BLaER1 (cell line): ENCODE results near the gene RFTN1.

Experiments used
- H3K27ac ChIP-seq: shearing (Covaris generic); formaldehyde crosslinking; 2 replicates; pipeline ENCODE4 v1.8.1; 2022
- H3K27me3 ChIP-seq: shearing (Covaris generic); formaldehyde crosslinking; 2 replicates; pipeline ENCODE4 v1.8.1; 2022
- H3K36me3 ChIP-seq: shearing (Covaris generic); formaldehyde crosslinking; 2 replicates; pipeline ENCODE4 v1.8.1; 2022
- H3K4me1 ChIP-seq: shearing (Covaris generic); formaldehyde crosslinking; 2 replicates; pipeline ENCODE4 v1.8.1; 2022
- H3K4me2 ChIP-seq: shearing (Covaris generic); formaldehyde crosslinking; 2 replicates; pipeline ENCODE4 v1.8.1; 2022
- H3K4me3 ChIP-seq: shearing (Covaris generic); formaldehyde crosslinking; 2 replicates; pipeline ENCODE4 v1.8.1; 2022
- H3K9ac ChIP-seq: shearing (Covaris generic); formaldehyde crosslinking; 2 replicates; pipeline ENCODE4 v1.8.1; 2022
- H3K9me3 ChIP-seq: shearing (Covaris generic); formaldehyde crosslinking; 2 replicates; pipeline ENCODE4 v1.8.1; 2022
- H4K20me1 ChIP-seq: shearing (Covaris generic); formaldehyde crosslinking; 2 replicates; pipeline ENCODE4 v1.8.1; 2022
- Cebpa-rat ChIP-seq: shearing (Covaris generic); IDR thresholded peaks from 2 replicates; pipeline ENCODE4 v1.8.1; 2022

Gene RFTN1

DNA sequence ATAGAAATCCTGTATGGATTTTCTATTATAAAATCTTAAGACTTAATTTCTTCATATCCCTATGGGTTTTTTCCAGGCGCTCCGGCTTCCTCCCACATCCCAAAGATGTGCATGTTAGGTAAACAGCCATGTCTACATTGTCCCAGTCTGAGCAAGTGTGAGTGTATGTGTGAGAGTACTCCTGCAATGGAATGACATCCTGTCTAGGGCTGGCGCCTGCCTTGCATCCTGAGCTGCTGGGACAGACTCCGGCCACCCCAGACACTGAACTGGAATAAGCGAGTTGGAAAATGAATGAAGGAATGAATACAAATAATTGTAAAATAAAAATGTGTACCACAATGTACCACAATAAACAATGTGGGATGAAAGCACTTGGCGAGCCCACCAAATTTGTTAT lies 69.2 kb downstream of the RFTN1 start:
- Histone ChIP-seq H3K4me1 (peaks cover 14% of the 10 kb centered on the region), H3K36me3 (peaks cover 48% of the 10 kb centered on the region), H4K20me1 (peaks cover 86% of the 10 kb centered on the region), H3K27ac (no peak overlapping the region), H3K27me3 (no peaks in the 10 kb centered on the region), H3K4me3 (no peak overlapping the region), H3K9ac (no peak overlapping the region), H3K4me2 (no peak overlapping the region), H3K9me3 (no peaks in the 10 kb centered on the region)
- no peak for TF ChIP-seq Cebpa-rat

DNA sequence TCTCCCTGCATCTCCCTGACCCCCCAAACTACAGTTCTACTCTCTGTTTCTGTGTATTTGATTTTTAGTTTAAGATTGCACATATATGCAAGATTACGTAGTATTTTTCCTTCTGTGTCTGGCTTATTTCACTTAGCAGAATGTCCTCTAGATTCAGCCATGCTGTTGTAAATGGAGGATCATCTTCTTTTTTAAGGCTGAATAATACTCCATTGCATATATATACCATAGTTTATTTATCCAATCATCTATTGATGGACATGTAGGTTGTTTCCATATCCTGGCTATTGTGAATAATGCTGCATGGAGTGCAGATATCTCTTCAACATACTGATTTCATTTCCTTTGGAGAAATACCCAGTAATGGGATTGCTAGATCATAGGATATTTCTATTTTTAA lies 70.8 kb downstream of the RFTN1 start:
- H3K4me2 ChIP-seq = no peak overlapping the region

DNA sequence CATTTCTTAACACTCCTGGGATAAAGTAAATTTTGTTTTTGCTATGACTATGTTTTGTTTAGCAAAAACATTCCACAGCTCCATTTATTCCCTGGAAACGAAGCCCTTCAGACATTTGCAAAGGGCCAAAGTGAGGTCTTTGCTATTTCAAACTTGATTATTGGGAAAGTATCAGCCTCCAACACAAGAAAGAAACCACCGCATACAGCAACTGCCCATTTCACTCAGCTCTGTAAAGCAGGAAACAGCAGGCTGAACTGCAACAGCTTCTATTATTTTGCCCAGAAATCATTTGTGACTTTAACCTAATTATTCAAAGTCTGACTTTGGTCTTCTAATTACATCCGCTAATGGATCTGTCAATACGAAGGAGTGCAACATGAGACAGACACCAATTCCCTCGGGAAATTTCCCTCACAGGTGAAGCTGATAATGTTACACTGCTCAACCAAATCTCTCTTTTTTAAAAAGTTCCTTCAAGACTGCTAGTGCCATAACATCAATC lies 72.1 kb downstream of the RFTN1 start:
- Histone ChIP-seq H3K9me3 (no peaks in the 10 kb centered on the region), H3K36me3 (peaks cover 34% of the 10 kb centered on the region), H3K4me3 (no peak overlapping the region), H3K27me3 (no peaks in the 10 kb centered on the region), H4K20me1 (peaks cover 83% of the 10 kb centered on the region), H3K27ac (no peak overlapping the region), H3K9ac (no peak overlapping the region), H3K4me2 (no peak overlapping the region), H3K4me1 (peaks cover 14% of the 10 kb centered on the region)
- TF ChIP-seq Cebpa-rat = no peak

More for the DNA sequence above, 70.8 kb downstream of the RFTN1 start:
- TF ChIP-seq Cebpa-rat = no peak
- Histone ChIP-seq H3K36me3 (peaks cover 37% of the 10 kb centered on the region), H3K4me3 (no peak overlapping the region), H3K27me3 (no peaks in the 10 kb centered on the region), H4K20me1 (peaks cover 86% of the 10 kb centered on the region), H3K9ac (no peak overlapping the region), H3K9me3 (no peaks in the 10 kb centered on the region), H3K27ac (no peak overlapping the region), H3K4me1 (peaks cover 14% of the 10 kb centered on the region)

DNA sequence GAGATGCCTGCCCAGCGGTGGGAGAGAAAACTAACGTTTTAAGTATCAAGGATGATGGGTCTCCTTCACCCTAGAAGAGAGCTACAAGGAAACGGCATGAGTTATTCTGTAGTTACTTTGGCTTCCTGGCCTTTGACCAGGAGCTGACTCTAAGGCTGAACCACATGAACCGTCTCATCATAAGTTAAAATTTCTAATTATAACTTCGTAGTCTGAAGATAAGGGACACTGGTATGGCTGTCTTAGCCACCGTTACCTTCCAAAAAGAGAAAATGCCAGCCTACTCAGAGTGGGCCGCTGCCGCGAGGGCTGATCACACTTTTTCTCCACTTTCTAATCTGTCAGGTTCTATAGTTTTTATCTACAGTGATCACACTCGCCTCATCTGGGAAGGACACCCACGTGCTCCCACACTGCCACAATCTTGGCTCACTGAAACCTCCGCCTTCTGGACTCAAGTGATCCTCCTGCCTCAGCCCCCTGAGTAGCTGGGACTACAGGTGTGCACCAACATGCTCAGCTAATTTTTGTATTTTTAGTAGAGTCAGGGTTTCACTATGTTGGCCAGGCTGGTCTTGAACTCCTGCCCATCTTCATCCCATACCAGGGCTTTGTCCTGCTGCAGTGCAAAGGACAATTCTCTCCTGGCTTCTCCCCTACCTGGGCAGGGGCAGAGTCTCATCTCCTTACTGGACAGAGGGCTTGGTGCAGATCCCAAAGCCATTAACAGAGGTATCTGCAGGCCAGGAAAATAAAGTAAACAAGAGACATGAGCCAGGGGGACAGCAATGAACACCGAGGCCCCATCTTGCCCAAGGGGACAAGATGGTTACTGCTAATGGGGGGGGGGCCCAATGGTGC lies 73.4 kb downstream of the RFTN1 start:
- no peak overlapping the region for H3K9ac ChIP-seq
- peak overlapping the region; percentile 16 for H3K4me2 ChIP-seq
- peaks cover 19% of the 10 kb centered on the region for H3K4me1 ChIP-seq
- no peak for TF ChIP-seq Cebpa-rat
- peaks cover 26% of the 10 kb centered on the region for H3K36me3 ChIP-seq
- no peaks in the 10 kb centered on the region for H3K9me3 ChIP-seq
- H3K27ac ChIP-seq = no peak overlapping the region
- no peak overlapping the region for H3K4me3 ChIP-seq
- H4K20me1 ChIP-seq = peaks cover 79% of the 10 kb centered on the region
- no peaks in the 10 kb centered on the region for H3K27me3 ChIP-seq

DNA sequence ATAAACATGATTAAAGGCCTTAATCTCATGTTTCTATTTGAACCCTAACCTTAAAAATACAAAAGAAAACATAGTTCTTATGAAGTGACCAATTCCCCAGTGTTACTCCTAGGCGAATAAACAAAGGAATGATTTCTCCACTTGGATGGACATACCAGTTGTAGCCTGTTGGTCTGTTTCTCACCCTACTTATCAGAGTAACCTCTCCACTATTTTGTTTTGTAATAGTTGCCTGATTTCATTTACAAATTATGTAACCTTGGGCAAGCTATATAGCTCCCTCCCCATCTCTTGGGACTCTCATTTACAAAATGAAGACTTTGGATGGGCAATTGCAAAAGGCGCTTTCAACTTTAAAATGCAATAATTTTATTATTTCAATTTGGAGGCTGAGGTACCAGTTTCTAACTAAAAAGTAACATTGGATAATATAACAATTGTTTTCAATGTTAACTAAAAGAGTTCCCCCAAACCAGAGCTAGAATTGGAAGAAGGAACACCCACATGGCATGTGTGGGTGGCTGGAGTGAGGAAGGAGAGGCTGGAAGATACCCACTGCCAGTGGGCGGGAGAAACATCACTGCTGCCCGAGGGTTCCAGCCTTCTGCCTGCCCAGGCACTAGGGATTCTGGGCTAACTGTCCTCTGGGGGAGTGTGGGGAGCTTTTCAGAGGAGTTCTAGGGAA lies 74.2 kb downstream of the RFTN1 start:
- H3K4me2 ChIP-seq = peak overlapping the region; percentile 16; the same call in 1 of the 2 replicates

DNA sequence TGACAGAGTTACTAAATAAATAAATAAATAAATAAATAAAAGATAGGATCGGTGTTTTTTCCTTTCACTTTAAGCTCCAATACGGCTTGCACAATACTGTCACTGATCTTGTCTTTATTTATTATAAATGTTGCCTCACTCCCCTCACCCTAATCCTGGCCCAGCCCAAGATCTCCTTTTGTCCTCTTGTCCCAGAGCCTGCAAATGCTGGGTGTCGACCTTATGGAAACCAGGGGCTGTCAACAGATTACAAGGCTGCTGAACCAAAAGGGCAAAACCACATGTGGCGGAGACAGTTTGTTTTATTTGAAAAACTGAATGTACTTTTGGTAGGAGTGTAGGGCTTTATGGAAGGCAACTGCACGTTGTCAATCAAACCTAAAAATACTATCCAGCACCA lies 75.9 kb downstream of the RFTN1 start:
- peaks cover 88% of the 10 kb centered on the region for H4K20me1 ChIP-seq
- no peaks in the 10 kb centered on the region for H3K27me3 ChIP-seq
- H3K4me3 ChIP-seq = no peak overlapping the region
- H3K27ac ChIP-seq = no peak overlapping the region
- peaks cover 18% of the 10 kb centered on the region; the same call in 1 of the 2 replicates for H3K36me3 ChIP-seq
- TF ChIP-seq Cebpa-rat = no peak
- peaks cover 44% of the 10 kb centered on the region for H3K4me1 ChIP-seq
- no peak overlapping the region for H3K4me2 ChIP-seq
- H3K9ac ChIP-seq = no peak overlapping the region
- H3K9me3 ChIP-seq = no peaks in the 10 kb centered on the region

More for the DNA sequence above, 74.2 kb downstream of the RFTN1 start:
- no peak overlapping the region for H3K27ac ChIP-seq
- H3K4me1 ChIP-seq = peaks cover 27% of the 10 kb centered on the region
- H3K27me3 ChIP-seq = no peaks in the 10 kb centered on the region
- no peaks in the 10 kb centered on the region for H3K9me3 ChIP-seq
- no peak overlapping the region for H3K9ac ChIP-seq
- H3K4me3 ChIP-seq = no peak overlapping the region
- H3K36me3 ChIP-seq = peaks cover 23% of the 10 kb centered on the region
- peaks cover 83% of the 10 kb centered on the region for H4K20me1 ChIP-seq
- TF ChIP-seq Cebpa-rat = no peak

DNA sequence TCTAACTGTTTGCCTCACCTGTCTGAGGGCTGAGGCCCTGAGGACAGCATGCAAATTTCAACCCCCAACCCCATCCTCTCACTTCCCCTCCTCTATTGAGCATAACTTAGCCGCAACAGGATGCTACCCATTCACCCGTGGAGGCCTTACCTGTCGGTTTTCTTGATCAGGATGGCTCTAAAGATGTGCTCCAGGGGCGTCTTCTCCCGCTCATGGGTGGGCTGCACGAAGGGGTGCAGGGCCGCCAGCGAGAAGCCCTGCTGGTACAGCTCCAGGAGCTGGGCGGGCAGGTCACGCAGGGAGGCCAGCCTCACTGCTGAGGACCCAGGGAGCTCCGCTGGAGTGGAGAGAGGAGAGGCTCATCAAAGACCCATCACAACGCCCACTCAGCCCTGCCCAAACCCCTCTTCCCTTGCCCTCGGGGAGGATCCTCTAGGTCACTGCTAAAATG lies 79.8 kb downstream of the RFTN1 start:
- 0 out of 2 replicates have a peak overlapping the region, but pooled peaks have one; percentile 19 for H3K27ac ChIP-seq
- TF ChIP-seq Cebpa-rat = no peak
- no peak overlapping the region; the same call in 1 of the 2 replicates for H3K4me3 ChIP-seq
- no peaks in the 10 kb centered on the region for H3K9me3 ChIP-seq
- H4K20me1 ChIP-seq = peaks cover 82% of the 10 kb centered on the region
- H3K36me3 ChIP-seq = peaks cover 27% of the 10 kb centered on the region; the same call in 1 of the 2 replicates
- no peak overlapping the region for H3K9ac ChIP-seq
- peak overlapping the region; percentile 90 for H3K4me2 ChIP-seq
- H3K4me1 ChIP-seq = peaks cover 58% of the 10 kb centered on the region
- H3K27me3 ChIP-seq = no peaks in the 10 kb centered on the region

DNA sequence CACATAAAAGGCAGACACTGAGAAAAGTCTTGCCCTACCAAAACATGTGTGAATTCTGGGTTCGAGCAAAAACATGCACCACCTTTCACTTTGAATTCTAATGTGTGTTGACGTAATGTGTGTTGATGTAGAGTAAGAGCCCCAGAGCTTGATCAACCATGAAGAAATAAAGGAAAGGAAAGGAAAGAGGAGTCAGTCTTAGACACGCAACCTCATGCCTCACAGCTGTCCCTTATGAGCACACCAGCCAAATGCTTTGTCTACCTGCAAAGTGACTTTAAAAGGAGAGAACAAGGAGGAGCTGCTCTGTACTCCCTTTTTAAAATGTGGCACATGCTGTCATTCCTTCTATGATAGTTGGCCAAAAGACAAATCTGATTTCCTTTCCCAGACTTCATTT lies 80.8 kb downstream of the RFTN1 start:
- Histone ChIP-seq H3K4me2 (peak overlapping the region; percentile 90), H3K9me3 (no peaks in the 10 kb centered on the region), H3K4me1 (peaks cover 58% of the 10 kb centered on the region), H4K20me1 (peaks cover 81% of the 10 kb centered on the region), H3K36me3 (peaks cover 28% of the 10 kb centered on the region), H3K4me3 (no peak overlapping the region), H3K27ac (no peak overlapping the region), H3K27me3 (no peaks in the 10 kb centered on the region), H3K9ac (no peak overlapping the region)
- no peak for TF ChIP-seq Cebpa-rat

DNA sequence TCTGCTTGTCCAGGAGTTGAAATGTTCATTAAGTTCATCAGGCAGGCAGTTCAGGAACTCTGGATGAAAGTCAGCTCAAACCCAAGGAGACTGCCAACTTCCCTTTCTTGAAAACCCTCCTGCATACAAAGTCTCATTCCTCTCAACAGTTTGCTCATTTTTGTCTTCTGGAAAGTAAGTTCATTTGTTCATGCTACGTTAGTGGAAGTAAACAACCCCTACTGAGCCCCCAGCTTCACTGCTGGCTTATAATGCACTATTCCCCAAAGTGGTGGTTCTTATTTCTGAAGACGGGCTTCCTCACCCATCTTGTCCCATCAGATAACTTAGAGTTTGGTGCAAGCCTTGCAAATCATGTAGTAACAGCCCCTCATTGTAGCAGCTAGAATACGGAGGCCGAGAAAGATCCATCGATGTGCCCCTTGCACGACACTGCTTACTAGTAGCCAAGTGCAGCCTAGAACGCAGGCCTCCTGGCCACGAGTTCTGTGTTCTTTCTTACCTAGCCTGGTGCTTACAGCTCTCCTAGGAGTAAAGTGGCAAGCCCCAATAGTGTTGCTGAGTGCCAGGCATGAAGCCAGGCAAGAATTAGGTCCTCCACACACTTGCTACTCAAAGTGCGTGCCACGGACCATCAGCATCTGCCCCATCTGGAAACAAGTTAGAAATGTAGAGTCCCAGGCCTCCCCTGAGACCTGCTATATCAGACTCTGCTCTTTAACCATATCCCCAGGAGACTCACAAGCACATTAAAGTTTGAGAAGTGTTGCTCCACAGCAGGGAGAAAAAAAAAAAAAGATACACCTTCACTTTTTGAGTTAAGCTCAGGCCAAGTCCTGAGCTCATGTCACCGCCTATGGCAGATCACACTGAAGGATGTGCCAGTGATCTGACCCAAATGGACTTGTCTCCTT lies 82.5 kb downstream of the RFTN1 start:
- H3K27ac ChIP-seq = no peak overlapping the region
- no peak overlapping the region for H3K9ac ChIP-seq
- H3K4me3 ChIP-seq = no peak overlapping the region
- no peaks in the 10 kb centered on the region for H3K27me3 ChIP-seq
- peaks cover 90% of the 10 kb centered on the region for H4K20me1 ChIP-seq
- peaks cover 35% of the 10 kb centered on the region for H3K36me3 ChIP-seq
- peaks cover 58% of the 10 kb centered on the region for H3K4me1 ChIP-seq
- H3K4me2 ChIP-seq = peak overlapping the region; percentile 90
- TF ChIP-seq Cebpa-rat = no peak
- H3K9me3 ChIP-seq = no peaks in the 10 kb centered on the region
